ENCODE data around the gene RAC3. TPM values are rescaled to one million over a fixed set of nuclear protein-coding genes. Genes with fewer than 3 reads are reported as not detected.

Gene RAC3
- total RNA-seq, 4 donors from 2014 or later: 2.4 to 14.7 (median 5.4) TPM

- H3K4me1 ChIP-seq: peaks cover 6 to 23% (median 14%) of the 10 kb centered on the region in 4 donors
- DNase-seq (ENCODE audit: low spot score in 2 of 2): no peak
- H3K4me3 ChIP-seq: no peak overlapping the region
- no peaks in the 10 kb centered on the region for H3K27me3 ChIP-seq
- H3K9me3 ChIP-seq: no peaks in the 10 kb centered on the region
- H3K36me3 ChIP-seq: peaks cover 0 to 8% (median 0%) of the 10 kb centered on the region in 3 donors
- 87 to 96% methylated on average over 8 of the region's 8 CpGs for WGBS, 2 donors
- H3K27ac ChIP-seq: no peak overlapping the region
- TF ChIP-seq EP300 (IDR thresholded peaks at IDR 0.05) (no peak), POLR2A (IDR thresholded peaks at IDR 0.05) (no peak), CTCF (IDR thresholded peaks at IDR 0.05) (no peak)
These were observed 8.3 kb downstream of the RAC3 start for GRCh38 chr17:82039695-82040299.

- no peaks in the 10 kb centered on the region for H3K27me3 ChIP-seq
- WGBS, 2 donors: 65 to 66% methylated on average over 17 of the region's 17 CpGs
- no peak overlapping the region for H3K27ac ChIP-seq
- H3K36me3 ChIP-seq: no peaks in the 10 kb centered on the region
- peaks cover 3 to 14% (median 8%) of the 10 kb centered on the region in 4 donors for H3K4me1 ChIP-seq
- no peak for DNase-seq (ENCODE audit: low spot score in 2 of 2)
- TF ChIP-seq EP300 (IDR thresholded peaks at IDR 0.05) (no peak), POLR2A (IDR thresholded peaks at IDR 0.05) (no peak), CTCF (IDR thresholded peaks at IDR 0.05) (no peak)
- no peak overlapping the region for H3K4me3 ChIP-seq
- H3K9me3 ChIP-seq: no peaks in the 10 kb centered on the region
These were observed 9.8 kb downstream of the RAC3 start for GRCh38 chr17:82041144-82041814.

- DNase-seq (ENCODE audit: low spot score in 2 of 2): no peak
- Histone ChIP-seq H3K36me3 (peaks cover 0 to 12% (median 0%) of the 10 kb centered on the region in 3 donors), H3K4me1 (peaks cover 0 to 8% (median 2%) of the 10 kb centered on the region in 4 donors), H3K9me3 (no peaks in the 10 kb centered on the region), H3K4me3 (no peak overlapping the region), H3K27me3 (no peaks in the 10 kb centered on the region), H3K27ac (no peak overlapping the region)
- 85 to 92% methylated on average over 8 to 9 of the region's 9 CpGs for WGBS, 2 donors
- TF ChIP-seq CTCF (IDR thresholded peaks at IDR 0.05) (no peak), POLR2A (IDR thresholded peaks at IDR 0.05) (no peak), EP300 (IDR thresholded peaks at IDR 0.05) (no peak)
These were observed 11.2 kb downstream of the RAC3 start for GRCh38 chr17:82042649-82043048.

DNA sequence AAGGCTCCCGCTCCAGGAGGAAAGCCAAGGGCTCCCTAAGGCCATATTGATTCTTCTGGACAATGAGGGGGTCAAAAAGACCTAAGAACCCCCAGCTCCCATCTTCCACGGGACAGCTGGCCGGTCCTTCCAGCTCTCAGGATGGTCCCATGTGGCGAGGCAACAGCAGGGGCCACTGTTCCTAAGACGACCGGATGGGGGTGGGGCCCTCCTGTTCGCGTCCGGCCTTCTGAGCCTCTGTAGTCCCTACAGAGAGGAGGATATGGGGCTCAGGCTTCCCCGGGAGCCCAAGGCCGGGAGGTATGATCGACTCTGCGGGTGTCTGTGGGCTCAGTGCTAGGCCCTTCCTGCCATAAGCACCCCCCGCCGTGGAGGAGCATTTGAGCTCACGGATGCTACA, 12.0 kb downstream of the RAC3 start:
- WGBS, 2 donors: 39 to 54% methylated on average over 6 to 16 of the region's 16 CpGs
- Histone ChIP-seq H3K9me3 (no peaks in the 10 kb centered on the region), H3K36me3 (peaks cover 0 to 21% (median 3%) of the 10 kb centered on the region in 3 donors), H3K27ac (no peak overlapping the region), H3K4me1 (peaks cover 0 to 6% (median 0%) of the 10 kb centered on the region in 4 donors), H3K27me3 (no peaks in the 10 kb centered on the region), H3K4me3 (no peak overlapping the region)
- TF ChIP-seq EP300 (IDR thresholded peaks at IDR 0.05) (no peak), CTCF (IDR thresholded peaks at IDR 0.05) (no peak)
- DNase-seq (ENCODE audit: low spot score in 2 of 2): no peak

- no peak for DNase-seq (ENCODE audit: low spot score in 2 of 2)
- Histone ChIP-seq H3K36me3 (peaks cover 0 to 42% (median 3%) of the 10 kb centered on the region in 3 donors), H3K27me3 (no peaks in the 10 kb centered on the region), H3K9me3 (no peaks in the 10 kb centered on the region), H3K4me1 (peaks cover 0 to 30% (median 5%) of the 10 kb centered on the region in 4 donors), H3K27ac (no peak overlapping the region), H3K4me3 (no peak overlapping the region)
- no peak for TF ChIP-seq CTCF (IDR thresholded peaks at IDR 0.05)
- no peak for TF ChIP-seq POLR2A (IDR thresholded peaks at IDR 0.05)
- TF ChIP-seq EP300 (IDR thresholded peaks at IDR 0.05): no peak
- 71 to 76% methylated on average over 10 to 14 of the region's 14 CpGs for WGBS, 2 donors
These were observed 14.5 kb downstream of the RAC3 start for GRCh38 chr17:82045936-82046484.

Measured in tibial nerve (tissue), 4 donors.